A549 (cell line): Measurements from ENCODE around the gene FAM83G.

Experiments
- BHLHE40 ChIP-seq: IDR thresholded peaks from 2 replicates; pipeline ENCODE4 v1.6.1; 2012; ENCODE audit warnings: low read depth, low read length, inconsistent platforms
- CHD2 ChIP-seq: fragments of 150-350 bp; IDR thresholded peaks from 2 replicates; pipeline ENCODE4 v1.6.1; 2014; ENCODE audit warnings: low read length; ENCODE audit not compliant: partially characterized antibody
- CHD4 ChIP-seq: fragments of 200-600 bp; sonication (generic); IDR thresholded peaks from 2 replicates; pipeline ENCODE4 v1.6.1; 2016; ENCODE audit warnings: antibody characterized with exemption, mild to moderate bottlenecking, borderline replicate concordance
- CTCF ChIP-seq: fragments of >200 bp; sonication (Bioruptor Twin); formaldehyde crosslinking; IDR thresholded peaks from 3 replicates; pipeline ENCODE4 v1.5.1; 2016
- EHMT2 ChIP-seq: fragments of 200-600 bp; sonication (generic); IDR thresholded peaks from 2 replicates; pipeline ENCODE4 v1.6.1; 2016; ENCODE audit warnings: antibody characterized with exemption, low read depth, mild to moderate bottlenecking, moderate library complexity
- EP300 ChIP-seq, 2 experiments: fragments of >200 bp; sonication (Bioruptor Twin); formaldehyde crosslinking; IDR thresholded peaks; 2 replicates in 1 of 2; 3 replicates in 1 of 2; pipeline ENCODE4 v1.6.1; 2016 to 2017
- FOSL2 ChIP-seq, 2 experiments: fragments of 450-650 bp in 1 of 2; fragments of >200 bp in 1 of 2; sonication (Bioruptor Twin) in 1 of 2; formaldehyde crosslinking; IDR thresholded peaks; 2 replicates each; pipeline versions ENCODE4 v1.5.0 to v1.6.1; 2016 to 2020; ENCODE audit warnings: mild to moderate bottlenecking in 1 of 2, moderate library complexity in 1 of 2
- HMGXB4 ChIP-seq: fragments of 250-450 bp; sonication (Bioruptor Pico); IDR thresholded peaks from 2 replicates; pipeline ENCODE4 v1.5.0; 2021; ENCODE audit warnings: mild to moderate bottlenecking, moderate library complexity, borderline replicate concordance
- JUN ChIP-seq, 2 experiments: fragments of >200 bp; sonication (Bioruptor Twin); formaldehyde crosslinking; IDR thresholded peaks; 2 replicates in 1 of 2; 3 replicates in 1 of 2; pipeline ENCODE4 v1.6.1; 2016 to 2017
- KDM1A ChIP-seq: fragments of 200-600 bp; sonication (generic); IDR thresholded peaks from 2 replicates; pipeline ENCODE4 v1.6.1; 2016; ENCODE audit warnings: low read depth, mild to moderate bottlenecking
- NFE2L2 ChIP-seq: fragments of 150-350 bp; conservative IDR thresholded peaks from 2 replicates; pipeline ENCODE4 v1.6.1; 2014; ENCODE audit warnings: low read length
- PHF8 ChIP-seq: fragments of 200-600 bp; sonication (generic); IDR thresholded peaks from 2 replicates; pipeline ENCODE4 v1.6.1; 2016; ENCODE audit warnings: low read depth, mild to moderate bottlenecking, antibody characterized with exemption, moderate library complexity, borderline replicate concordance
- REST ChIP-seq: fragments of 200-600 bp; sonication (generic); IDR thresholded peaks from 2 replicates; pipeline ENCODE4 v1.6.1; 2016; ENCODE audit warnings: antibody characterized with exemption, mild to moderate bottlenecking, moderate library complexity
- SMC3 ChIP-seq: fragments of >200 bp; sonication (Bioruptor Twin); formaldehyde crosslinking; IDR thresholded peaks from 3 replicates; pipeline ENCODE4 v1.6.1; 2018; ENCODE audit warnings: inconsistent platforms

GRCh38 chr17:18975597-18975996 lies 29.0 kb downstream of the FAM83G start:
- TF ChIP-seq CTCF (no peak), NFE2L2 (no peak), CHD2 (no peak), CHD4 (no peak), HMGXB4 (no peak), JUN (IDR thresholded peaks at IDR 0.05) (no peak), KDM1A (no peak), PHF8 (no peak), FOSL2 (IDR thresholded peaks at IDR 0.05) (no peak), FOSL2 (CRISPR knock-in tag; IDR thresholded peaks at IDR 0.05) (no peak), EP300 (IDR thresholded peaks at IDR 0.05) (no peak), EHMT2 (no peak), BHLHE40 (no peak), REST (no peak), SMC3 (no peak)
